Inflammatory macrophage treated with lipopolysaccharide for 4 hours (primary cell): ENCODE measurements around the gene PTPRG.
"Not testable (repeated sequence)": the region's sequence is repeated elsewhere in the genome, so short reads cannot be mapped to it uniquely, and the experiment has no call there.

Experiments used
- DNase-seq: peaks from one replicate; pipeline ENCODE4 v3.0.0-alpha.2; 2020

The PTPRG gene

DNA sequence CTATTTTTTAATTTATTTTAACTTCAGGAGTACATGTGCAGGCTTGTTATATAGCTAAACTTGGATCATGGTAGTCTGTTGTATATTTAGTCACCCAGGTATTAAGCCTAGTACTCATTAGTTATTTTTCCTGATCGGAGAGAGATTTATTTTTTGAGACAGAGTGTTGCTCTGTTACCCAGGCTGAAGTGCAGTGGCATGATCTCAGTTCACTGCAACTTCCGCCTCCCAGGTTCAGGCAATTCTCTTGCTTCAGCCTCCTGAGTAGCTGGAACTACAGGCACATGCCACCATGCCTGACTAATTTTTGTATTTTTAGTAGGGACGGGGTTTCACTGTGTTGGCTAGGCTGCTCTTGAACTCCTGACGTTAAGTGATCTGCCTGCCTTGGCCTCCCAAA, 477.4 kb downstream of the PTPRG start:
- DNase-seq, result not testable (repeated sequence)

DNA sequence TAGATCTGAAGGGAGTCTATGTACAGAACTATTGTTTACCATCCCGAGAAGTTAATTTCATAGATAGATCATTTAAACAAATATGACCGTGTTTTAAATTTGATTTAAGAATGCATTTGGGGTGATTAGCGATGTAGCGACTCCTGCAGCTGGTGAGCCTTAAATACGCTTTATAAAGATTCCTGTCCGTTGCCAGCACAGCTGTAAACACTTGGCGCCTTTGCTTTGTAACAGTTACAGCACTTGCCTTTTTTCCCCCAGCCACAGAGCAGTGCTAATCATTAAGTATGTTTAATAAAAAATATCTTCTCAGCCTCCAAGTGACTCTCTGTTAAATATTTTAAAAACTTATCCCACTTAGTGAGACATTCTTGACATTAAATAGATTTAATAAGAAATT, 478.2 kb downstream of the PTPRG start:
- DNase-seq, result no peak

DNA sequence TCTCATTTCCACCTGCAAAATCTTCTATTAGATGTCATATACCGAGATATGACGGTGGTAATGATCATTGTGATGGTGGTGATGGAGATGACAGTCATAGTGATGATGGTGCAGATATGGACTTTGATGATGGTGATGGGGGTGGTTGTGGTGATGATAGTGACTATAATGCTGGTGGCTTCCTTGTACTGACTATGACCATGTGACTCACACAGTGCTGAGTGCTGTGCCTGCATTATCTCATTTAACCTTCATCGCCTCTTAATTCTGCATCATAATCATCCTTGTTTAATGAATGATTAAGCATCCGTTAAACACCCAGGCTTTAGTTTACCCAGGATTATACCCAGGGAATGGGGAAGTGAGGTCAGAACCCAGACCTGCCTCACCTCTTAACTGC, 480.3 kb downstream of the PTPRG start:
- no peak for DNase-seq

DNA sequence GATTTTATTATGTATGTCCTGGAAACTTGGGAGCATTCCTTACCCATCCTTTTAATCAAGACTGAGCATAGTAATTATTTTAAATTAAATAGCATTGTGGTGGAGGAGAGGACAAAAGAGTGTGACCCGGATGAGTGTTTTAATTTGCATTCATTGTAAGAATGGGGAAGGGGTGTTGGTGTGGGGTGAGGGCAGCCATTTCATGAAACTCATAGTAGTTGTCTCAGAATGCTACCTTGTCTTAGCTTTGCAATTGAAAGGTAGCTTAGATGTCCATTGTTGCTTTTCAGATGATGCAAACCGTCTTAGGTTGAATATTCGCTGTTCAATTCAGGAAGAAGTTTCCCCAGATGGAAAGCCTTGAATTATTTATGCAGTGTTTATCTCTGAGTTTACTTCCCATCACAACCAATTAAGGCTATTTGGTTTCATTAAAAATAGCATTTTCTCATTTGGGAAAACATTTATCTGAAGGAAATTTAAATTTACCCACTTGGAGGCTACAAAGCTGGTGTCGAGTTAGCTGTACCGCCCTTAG, 483.6 kb downstream of the PTPRG start:
- DNase-seq, result no peak

DNA sequence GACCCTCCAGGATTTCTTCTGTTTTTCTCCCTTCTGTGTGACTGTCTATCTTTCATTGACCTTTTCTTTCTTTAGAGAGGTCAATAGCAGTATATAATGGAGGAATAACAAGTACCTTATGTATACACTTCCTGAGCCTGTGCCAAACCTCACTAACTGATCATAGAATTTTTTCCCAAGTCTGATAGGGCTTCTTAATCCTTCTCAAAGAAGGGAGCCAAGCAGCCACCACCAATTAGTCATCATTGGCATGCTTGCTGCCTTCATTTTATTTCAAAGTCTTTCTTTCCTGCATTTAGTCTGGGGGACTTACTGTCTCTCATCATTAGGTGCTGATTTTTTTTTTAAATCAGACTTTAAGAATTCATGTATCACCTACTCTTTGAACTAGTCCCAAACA, 485.0 kb downstream of the PTPRG start:
- DNase-seq, result no peak

DNA sequence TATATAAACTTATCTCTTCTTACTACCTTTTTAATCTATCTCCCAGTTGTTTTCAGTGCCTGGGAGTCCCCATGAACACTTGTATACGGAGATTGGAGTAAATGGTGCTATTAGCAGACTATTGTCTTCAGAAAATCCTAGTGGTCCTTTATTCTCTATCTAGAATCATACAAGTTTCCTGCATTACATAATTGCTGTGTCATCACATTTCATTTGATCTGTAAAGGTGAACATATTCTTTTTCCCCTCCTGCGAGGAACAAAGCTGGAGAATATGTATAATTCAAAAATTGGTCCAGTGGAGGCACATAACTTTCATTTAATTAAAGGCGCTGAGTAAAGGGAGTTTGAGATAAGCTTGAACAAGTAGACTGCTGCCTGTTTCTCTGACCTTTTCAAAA, 487.2 kb downstream of the PTPRG start:
- no peak for DNase-seq

DNA sequence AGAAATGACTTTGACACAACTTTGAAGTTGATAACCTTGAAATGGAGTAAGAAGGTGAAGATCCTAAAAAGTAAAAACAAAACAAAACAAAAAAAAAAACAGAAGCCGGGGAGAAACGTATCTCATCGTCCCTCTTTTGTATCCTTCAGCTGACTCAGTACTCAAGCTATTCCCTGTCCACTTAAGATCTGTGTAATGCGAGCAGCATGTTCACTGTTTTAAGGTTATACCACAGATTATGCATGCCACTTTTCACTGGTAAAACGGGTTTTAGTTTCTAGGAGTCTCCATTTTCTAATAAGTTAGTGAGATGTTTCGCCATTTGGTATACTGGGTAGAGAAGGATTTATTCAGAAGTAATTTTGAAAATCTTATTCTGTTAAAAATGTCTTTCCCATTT, 487.7 kb downstream of the PTPRG start:
- DNase-seq, result no peak

DNA sequence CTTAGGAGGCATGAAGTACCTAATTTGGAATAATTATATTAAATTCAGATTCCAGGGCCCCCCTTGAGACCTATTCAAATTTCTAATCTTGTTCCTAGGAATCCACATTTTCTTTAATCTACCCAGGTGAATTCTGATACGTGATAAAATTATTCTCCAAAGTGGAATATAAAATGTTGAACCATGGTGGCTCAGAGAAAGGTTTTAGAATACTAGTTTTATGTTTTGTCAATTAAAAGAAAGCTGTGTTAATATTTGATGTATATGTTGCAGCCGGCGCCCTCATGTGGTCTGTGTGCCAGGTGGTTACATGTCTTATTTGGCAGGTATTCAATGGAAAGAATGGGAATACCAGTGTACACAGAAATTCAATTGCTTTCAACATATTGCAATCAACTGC, 490.1 kb downstream of the PTPRG start:
- DNase-seq, result no peak

DNA sequence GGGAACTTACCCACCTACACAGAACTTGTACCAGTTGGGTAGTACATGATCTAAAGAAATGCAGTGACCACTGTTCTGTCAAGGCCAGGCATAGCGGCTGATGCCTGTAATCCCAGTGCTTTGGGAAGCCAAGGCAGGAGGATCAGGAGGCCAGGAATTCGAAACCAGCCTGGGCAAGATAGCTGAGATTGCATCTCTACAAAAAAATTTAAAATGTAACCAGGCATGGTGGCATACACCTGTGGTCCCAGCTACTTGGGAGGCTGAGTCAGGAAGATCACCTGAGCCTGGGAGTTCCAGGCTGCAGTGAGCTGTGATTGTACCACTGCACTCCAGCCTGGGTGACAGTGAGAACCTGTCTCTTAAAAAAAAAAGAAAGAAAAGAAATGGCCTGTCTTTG, 491.0 kb downstream of the PTPRG start:
- no peak for DNase-seq

DNA sequence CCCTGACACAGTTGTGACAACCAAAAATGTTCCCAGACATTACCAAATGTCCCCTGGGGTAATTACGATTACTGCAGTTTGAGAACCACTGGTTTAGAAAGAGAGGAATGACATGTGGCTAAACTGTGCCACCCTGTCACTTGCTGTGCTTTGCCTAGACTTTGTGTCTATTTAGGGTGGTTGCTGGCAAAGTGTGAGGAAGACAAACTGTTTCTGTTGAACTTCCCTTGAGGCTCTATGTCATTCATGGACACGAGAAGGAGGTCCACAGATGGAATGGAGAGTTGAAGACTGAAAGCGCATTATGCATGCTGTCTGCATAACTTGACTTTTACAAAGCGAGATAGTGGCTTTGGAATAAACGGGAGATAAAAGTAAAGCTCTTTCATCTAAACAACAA, 495.3 kb downstream of the PTPRG start:
- DNase-seq, result no peak

DNA sequence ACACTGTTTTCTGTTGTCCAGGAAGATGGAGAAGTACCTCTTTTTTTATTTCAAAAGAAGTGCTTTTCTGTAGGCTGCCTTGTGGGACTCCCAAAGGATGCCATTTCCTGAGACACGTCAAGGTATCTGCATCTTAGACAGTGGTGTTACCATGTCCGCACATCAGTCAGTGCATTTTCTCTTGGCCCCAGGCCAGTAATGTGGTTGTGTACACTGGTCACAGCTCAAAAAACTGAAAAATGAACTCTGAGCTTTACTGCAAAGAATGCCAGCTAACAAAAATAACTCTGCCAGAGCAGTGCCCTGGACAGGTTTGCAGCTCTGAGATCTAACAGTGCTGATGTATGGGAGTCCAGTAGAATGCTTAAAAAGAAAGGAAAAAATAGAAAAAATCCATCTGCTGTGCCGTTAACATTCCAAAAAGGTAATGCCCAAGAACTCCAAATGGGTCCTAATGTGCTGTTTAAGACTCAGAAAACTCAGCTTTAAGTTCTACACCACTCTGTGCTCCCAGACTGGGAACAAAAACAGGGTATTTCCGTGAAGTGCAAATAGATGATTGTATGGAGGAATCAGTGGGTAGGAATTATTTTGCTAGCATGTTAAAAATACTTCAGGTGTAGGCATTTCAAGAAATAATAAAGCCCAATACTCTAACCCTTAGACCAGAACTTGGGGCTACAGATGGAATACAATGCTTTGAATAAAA, 496.1 kb downstream of the PTPRG start:
- DNase-seq, result no peak

DNA sequence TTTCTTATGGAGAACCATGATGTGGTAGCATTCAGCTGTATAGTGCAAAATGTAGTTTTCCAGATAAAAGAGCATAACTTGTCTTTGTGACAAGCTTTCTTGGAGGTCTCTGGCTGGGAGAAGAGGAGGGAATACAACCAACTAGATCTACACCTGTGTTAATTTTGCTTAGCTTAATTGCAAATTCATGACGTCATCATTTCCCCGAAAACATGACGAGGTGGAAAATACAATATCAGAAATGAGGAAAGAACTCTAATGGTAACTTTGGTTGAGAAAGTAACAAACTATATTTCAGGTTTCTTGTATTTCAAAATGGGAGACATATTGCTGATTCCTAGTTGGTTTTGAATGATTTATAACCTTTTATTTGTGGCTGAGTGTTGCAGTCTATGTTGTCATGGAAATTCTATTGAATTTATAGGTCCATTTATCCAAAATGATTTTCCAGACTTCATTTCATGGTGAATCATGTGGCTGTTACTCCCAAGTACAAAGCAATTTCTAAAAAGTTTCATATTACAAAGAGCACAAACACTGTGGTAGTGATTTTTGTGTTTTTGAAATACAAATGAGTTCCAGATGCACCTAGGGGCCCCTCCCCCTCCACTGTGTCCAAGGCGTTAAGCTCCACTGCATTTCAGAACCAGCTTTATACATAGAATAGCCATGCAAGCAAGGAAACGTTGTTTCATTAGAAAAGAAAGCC, 504.8 kb downstream of the PTPRG start:
- no peak for DNase-seq

DNA sequence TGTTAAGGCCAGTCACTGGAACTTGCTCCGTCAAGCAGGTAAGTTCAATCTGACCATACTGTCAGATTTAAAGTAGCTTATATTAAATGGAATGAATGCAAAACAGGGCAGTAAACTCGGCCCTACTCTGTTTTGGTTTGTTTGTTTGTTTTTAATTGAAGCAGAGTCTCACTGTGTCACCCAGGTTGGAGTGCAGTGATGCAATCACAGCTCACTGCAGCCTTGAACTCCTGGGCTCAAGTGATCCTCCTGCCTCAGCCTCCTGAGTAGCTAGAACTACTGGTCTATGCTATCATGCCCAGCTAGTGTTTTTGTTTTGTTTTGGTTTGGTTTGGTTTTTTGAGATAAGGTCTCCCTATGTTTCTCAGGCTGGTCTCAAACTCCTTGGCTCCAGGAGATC, 507.0 kb downstream of the PTPRG start:
- no peak for DNase-seq

DNA sequence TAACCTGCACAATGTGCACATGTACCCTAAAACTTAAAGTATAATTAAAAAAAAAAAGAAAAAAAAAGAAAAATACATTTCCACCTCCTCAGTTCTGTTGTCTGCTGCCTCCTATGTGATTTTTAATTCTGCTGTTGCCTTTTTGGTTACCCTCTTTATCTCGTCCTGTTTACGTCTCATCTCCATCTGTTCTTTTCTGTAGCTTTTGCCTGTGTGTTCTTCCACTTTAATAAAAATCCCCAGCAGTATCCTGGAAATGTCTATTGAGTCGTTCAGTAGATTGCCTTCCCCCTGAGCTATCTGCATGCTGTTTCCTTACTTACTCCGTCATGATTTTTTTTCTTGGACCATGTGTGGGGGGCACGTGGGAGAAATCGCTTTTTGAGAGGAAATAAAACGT, 509.5 kb downstream of the PTPRG start:
- DNase-seq, result no peak

DNA sequence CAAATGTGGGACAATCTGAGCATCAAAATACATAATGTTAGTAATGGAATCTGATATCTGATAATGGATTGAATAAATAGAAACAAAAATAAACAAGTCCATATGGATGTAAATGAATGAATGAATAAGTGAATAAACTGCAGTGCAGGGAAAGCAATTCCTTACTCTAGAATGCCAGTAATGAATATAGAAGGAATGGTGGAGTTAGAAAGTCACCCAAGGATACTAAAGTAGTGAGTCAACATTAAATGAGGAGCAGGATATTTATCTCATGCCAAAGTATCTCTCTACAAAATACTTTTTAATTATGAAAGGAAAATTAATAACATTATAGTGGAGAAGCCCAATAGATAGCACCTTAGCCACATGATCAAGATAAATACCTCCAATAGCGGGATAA, 511.7 kb downstream of the PTPRG start:
- no peak for DNase-seq

DNA sequence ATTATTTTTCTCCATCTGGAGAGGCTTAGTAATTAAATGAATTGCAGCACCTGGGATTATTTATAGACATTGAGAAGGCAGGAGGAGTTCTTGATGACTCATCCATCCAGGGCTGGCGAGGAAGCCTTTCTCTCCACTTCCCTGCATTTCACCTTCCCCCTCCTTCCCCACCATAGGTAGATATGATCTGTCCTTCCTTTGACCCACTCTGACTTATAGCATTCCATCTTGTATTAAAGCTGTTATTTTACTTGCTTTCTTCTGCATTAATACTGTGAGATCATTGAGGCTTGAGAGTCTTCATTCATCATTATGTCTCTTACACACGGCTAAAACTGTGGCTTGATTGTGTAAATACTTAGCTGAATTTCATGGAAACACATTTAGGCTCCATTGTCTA, 523.2 kb downstream of the PTPRG start:
- no peak for DNase-seq

DNA sequence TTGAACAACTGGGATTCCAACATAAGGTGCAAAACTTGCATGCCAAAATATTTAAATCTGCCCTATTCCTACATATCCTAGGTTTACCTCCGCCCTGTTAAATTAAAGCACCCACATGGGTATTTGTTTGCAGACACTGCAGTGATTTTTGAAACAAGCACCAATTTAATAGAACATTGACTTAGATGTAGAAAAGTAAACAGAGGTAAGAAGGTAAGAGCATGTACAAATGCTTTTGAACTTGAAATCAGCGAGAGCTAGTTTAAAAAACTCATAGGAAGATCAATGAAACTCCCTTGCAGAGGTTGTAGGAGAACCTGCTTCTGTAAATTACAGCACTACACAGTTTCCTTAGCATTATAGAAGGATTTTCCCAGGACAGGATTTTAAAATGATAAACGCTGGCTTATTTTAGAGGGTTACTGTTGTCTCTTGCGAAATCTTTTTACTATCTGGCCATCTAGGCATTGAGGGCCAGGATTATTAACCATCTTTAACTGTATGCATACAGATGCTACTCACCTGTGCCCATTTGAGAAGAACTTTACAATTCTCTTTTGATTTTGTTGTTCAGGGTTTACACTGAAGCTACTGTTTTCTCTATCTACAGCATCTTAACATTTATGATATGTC, 527.2 kb downstream of the PTPRG start:
- no peak for DNase-seq

DNA sequence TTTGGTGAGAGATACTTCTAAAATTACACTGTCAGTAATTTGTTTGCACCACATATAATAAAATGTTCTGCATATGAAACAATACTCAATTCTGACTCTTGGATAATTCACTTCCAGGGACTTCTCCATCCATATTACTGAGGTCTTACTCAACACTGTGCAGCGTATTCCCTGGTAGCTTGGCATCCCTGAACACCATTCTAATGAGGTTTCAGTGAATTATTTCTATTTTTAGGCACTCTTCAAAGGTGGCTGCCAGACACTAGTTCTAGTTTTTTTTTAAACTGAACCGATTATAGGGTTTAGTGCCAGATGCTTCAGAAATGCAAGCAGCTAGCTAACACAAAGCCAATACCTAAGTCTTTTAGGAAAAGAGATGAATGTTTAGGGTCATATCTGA, 528.7 kb downstream of the PTPRG start:
- DNase-seq, result no peak

DNA sequence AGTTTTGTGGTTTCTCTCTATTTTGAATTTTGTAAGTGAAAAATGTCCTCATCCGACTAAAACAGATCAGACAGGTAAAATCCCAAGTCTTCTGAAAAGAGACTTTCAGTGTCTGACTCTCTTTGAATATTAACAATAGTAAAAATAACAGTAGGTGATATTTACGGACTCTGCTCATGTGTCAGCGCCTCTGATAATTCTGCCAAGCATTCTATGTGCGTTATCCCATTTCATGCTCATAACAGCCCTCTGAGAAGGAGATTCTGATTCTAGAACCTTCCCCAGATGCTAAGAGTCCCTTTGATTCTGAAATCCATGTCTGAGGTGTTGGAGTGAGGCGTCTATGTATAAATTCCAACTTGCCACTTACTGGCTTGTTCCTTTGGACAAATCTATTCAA, 529.1 kb downstream of the PTPRG start:
- no peak for DNase-seq

DNA sequence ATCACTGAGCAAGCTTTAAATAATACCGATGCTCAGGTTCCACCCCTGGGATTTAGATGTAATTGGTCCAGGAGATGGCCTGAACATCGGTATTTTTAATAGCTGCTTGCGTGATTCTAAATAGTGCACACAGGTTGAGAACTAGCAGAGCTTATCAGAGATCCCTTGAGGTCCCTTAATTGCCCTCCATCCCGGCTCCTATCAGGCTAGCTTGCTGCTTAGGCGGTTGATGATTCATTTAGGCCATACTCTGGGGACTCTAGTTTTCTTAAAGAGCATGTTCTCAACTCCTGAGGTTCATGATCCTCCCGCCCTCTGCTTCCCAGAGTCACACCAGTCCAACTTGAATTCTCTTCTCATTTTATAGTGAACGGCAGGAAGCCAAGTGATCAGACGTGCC, 531.7 kb downstream of the PTPRG start:
- DNase-seq, result no peak

DNA sequence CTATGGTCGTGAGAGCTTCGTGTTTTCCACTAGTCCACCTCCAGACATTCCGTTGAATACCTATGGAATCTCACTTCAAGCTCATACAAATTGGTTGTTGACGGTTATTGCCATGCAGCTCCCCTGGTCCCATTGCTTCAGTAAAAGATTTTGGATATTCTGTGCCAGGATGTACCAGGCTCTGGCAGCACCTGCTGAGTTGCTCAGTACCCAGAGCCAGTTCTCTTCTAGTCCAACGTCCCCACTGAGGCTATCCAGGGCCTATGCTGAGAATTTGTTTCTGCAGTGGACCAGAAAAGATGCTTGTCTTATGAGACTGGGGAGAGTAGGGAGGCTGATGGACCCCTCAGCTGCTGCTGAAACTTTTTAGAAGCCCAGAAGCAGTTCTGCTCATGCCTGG, 533.1 kb downstream of the PTPRG start:
- no peak for DNase-seq

DNA sequence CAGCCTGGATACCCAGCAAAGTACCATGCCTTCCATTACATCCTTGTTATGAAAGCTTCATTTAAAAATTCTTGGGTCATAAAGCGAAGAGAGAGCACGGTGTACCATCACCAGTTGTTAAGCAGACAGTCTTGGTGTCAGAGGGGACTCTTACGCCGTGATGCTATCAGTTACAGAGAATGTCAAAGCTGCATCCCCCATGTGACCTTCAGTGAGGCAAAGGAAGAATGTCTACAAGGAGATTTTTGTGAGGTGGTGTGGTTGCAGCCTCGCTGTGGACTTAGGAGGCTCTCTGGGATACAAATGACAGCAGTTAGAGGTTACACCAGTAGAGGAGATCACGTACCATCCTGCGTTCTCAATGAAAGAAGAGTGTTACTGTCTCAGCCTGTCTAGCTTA, 533.7 kb downstream of the PTPRG start:
- DNase-seq, result no peak

DNA sequence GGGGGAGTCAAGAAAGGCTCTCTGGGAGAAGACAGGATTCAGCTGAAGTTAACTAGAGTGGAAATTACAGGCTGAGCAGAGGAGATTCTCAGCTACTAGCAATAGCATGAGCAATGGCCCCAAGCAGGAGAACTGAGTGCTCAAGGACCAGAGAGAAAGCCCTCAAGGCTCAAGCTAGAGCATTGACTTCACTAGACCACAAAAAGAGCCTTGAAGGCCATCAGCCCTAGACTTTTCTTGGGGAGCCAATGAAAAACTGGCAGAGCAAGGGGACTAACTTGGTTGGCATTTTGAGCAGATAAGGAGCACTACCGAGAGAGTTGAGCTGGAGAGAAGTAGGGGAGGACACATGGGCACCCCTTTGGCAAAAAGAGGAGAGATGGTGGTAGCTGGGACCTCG, 534.4 kb downstream of the PTPRG start:
- no peak for DNase-seq

DNA sequence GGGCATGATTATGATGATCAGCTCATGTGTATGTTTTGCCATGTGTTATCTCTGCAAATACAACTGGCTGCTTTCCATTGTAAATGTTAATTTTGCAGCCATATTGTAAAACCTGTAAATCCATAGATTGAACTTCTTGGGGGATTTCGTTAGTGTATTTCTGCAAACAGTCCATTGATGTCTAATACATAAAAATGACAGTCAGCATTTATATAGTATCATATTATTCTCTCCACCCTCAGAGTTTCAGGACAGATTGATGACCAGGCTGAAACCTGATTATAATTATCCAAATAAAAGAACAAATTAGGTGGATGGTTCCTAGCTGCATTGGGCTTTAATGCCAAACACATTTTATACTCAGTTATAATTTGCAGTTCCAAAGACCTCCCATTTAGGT, 535.1 kb downstream of the PTPRG start:
- no peak for DNase-seq
